ENCODE data around the gene TICAM1. TPM values are rescaled to one million over a fixed set of nuclear protein-coding genes. Genes with fewer than 3 reads are reported as not detected.
"Not testable (repeated sequence)": the region's sequence is repeated elsewhere in the genome, so short reads cannot be mapped to it uniquely, and the experiment has no call there.

The TICAM1 gene
- total RNA-seq, 1 donor from 2014 or later: 2.4 TPM

GRCh38 chr19:4814625-4815425 lies 16.7 kb downstream of the TICAM1 start:
- Histone ChIP-seq H3K4me3 (ENCODE audit: low read depth, low read length) (no peak overlapping the region), H3K27me3 (ENCODE audit: control insufficient read depth, insufficient read depth, low read length) (no peaks in the 10 kb centered on the region), H3K36me3 (ENCODE audit: control insufficient read depth, insufficient read depth, low read length) (peaks cover 15% of the 10 kb centered on the region)
- FAIRE-seq (no peak), DNase-seq (ENCODE audit: low read depth) (no peak)
- TF ChIP-seq CTCF (IDR thresholded peaks at IDR 0.05; ENCODE audit: insufficient read depth, low read length, severe bottlenecking): no peak

GRCh38 chr19:4811328-4812131 lies 20.0 kb downstream of the TICAM1 start:
- TF ChIP-seq CTCF (IDR thresholded peaks at IDR 0.05; ENCODE audit: insufficient read depth, low read length, severe bottlenecking): peak; percentile 95
- FAIRE-seq (no peak), DNase-seq (ENCODE audit: low read depth) (peak; percentile 38)
- no peaks in the 10 kb centered on the region for H3K27me3 ChIP-seq (ENCODE audit: control insufficient read depth, insufficient read depth, low read length)
- no peak overlapping the region for H3K4me3 ChIP-seq (ENCODE audit: low read depth, low read length)
- peaks cover 6% of the 10 kb centered on the region for H3K36me3 ChIP-seq (ENCODE audit: control insufficient read depth, insufficient read depth, low read length)

GRCh38 chr19:4807188-4807587 lies 24.3 kb downstream of the TICAM1 start:
- Histone ChIP-seq H3K27me3 (ENCODE audit: control insufficient read depth, insufficient read depth, low read length) (no peaks in the 10 kb centered on the region), H3K36me3 (ENCODE audit: control insufficient read depth, insufficient read depth, low read length) (no peaks in the 10 kb centered on the region), H3K4me3 (ENCODE audit: low read depth, low read length) (no peak overlapping the region)
- no peak for TF ChIP-seq CTCF (IDR thresholded peaks at IDR 0.05; ENCODE audit: insufficient read depth, low read length, severe bottlenecking)
- DNase-seq (ENCODE audit: low read depth) (no peak), FAIRE-seq (no peak)

- DNase-seq (ENCODE audit: low read depth) (no peak), FAIRE-seq (no peak)
- no peak for TF ChIP-seq CTCF (IDR thresholded peaks at IDR 0.05; ENCODE audit: insufficient read depth, low read length, severe bottlenecking)
Measured at GRCh38 chr19:4806384-4806783, 25.1 kb downstream of the TICAM1 start.

GRCh38 chr19:4805140-4805539 lies 26.4 kb downstream of the TICAM1 start:
- H3K4me3 ChIP-seq (ENCODE audit: low read depth, low read length); H3K36me3 ChIP-seq (ENCODE audit: control insufficient read depth, insufficient read depth, low read length); DNase-seq (ENCODE audit: low read depth); H3K27me3 ChIP-seq (ENCODE audit: control insufficient read depth, insufficient read depth, low read length); FAIRE-seq: not testable (repeated sequence)

More at GRCh38 chr19:4806384-4806783, 25.1 kb downstream of the TICAM1 start:
- Histone ChIP-seq H3K4me3 (ENCODE audit: low read depth, low read length) (no peak overlapping the region), H3K27me3 (ENCODE audit: control insufficient read depth, insufficient read depth, low read length) (no peaks in the 10 kb centered on the region), H3K36me3 (ENCODE audit: control insufficient read depth, insufficient read depth, low read length) (no peaks in the 10 kb centered on the region)

Measured in bronchial epithelial cell (primary cell).